Measurements from ENCODE around the gene RFC1.
"Not testable (repeated sequence)": the region's sequence is repeated elsewhere in the genome, so short reads cannot be mapped to it uniquely, and the experiment has no call there.

The RFC1 gene

DNA sequence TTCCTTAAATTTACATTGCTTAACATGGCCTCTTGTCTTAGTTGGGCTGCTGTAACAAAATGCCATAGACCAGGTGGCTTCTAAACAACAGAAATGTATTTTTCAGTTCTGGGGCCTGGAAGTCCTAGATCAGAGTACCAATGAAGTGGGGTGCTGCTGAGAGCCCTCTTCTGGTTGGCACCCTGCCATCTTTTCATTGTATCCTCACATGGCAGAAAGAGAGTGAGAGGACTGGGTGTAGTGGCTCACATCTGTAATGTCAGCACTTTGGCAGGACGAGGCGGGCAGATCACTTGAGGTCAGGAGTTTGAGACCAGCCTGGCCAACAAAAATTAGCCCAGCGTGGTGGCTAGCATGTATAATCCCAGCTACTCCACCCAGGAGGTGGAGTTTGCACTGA, 28.5 kb upstream of the RFC1 start:
- no peak overlapping the region for H3K4me3 ChIP-seq (ENCODE audit: low read length)
- TF ChIP-seq, protein P1, sequence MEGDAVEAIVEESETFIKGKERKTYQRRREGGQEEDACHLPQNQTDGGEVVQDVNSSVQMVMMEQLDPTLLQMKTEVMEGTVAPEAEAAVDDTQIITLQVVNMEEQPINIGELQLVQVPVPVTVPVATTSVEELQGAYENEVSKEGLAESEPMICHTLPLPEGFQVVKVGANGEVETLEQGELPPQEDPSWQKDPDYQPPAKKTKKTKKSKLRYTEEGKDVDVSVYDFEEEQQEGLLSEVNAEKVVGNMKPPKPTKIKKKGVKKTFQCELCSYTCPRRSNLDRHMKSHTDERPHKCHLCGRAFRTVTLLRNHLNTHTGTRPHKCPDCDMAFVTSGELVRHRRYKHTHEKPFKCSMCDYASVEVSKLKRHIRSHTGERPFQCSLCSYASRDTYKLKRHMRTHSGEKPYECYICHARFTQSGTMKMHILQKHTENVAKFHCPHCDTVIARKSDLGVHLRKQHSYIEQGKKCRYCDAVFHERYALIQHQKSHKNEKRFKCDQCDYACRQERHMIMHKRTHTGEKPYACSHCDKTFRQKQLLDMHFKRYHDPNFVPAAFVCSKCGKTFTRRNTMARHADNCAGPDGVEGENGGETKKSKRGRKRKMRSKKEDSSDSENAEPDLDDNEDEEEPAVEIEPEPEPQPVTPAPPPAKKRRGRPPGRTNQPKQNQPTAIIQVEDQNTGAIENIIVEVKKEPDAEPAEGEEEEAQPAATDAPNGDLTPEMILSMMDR (IDR thresholded peaks at IDR 0.05; ENCODE audit: insufficient read depth, low read depth, low read length, missing control alignments) = no peak
- DNase-seq (ENCODE audit: low read depth) = no peak

DNA sequence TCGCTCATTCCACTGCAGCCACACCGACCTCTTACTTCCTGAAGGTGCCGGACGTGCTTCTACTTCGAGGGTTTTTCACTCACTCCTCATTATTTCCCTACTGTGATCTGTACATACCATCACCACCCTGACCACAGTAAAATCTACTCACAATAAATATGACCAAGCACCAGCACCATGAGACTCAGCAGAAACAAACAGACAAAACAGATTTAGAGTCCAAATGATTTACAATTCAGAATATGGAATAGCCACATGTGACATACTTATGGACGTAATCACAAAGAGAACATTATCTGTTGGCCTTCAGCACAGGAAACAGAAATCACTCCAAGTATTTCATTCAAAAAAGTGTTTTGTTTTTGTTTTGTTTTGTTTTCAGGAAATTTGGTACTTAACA, 24.4 kb upstream of the RFC1 start:
- DNase-seq (ENCODE audit: low read depth) = no peak
- H3K4me3 ChIP-seq (ENCODE audit: low read length) = no peak overlapping the region
- TF ChIP-seq, protein P1 (IDR thresholded peaks at IDR 0.05; ENCODE audit: insufficient read depth, low read depth, low read length, missing control alignments) = no peak

DNA sequence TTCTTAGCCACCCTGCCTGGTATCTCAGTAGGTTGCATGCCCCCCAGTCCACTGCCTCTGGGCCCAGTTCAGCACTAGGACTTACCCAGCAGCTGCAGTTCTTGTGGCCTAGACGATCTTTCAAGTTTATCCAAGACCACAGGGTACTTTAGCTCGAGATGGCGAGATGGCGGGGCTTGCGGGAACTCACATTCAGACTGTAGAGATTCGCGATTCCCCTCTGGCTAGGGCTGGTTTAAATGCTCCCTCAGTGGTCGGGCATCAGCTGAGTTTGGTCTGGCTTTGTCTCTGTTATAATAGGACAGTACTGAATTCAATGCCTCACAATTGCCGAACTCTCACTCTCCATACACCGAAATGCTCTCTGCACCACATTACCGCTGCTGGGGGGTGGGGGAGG, 18.4 kb upstream of the RFC1 start:
- no peak overlapping the region for H3K4me3 ChIP-seq (ENCODE audit: low read length)
- TF ChIP-seq, protein P1 (IDR thresholded peaks at IDR 0.05; ENCODE audit: insufficient read depth, low read depth, low read length, missing control alignments) = no peak
- DNase-seq (ENCODE audit: low read depth) = no peak

DNA sequence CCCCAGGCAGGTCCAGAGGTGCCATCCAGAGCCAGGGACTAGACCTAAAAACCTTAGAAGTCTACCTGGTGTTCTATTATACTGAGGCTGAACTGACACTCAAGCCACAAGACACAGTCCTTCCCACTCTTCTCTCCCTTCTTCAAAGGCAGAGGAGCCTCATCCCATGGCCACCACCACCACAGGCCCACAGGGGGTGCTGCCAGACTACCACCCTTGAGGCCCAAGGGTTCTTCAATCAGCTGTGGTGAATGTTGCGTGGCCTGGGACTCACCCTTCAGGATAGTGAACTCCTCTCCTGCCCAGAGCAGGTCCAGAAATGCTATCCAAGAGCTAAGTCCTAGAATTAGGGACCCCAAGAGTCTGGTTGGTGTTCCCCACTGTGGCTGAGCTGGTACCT, 17.5 kb upstream of the RFC1 start:
- DNase-seq (ENCODE audit: low read depth) = no peak
- H3K4me3 ChIP-seq (ENCODE audit: low read length) = no peak overlapping the region
- TF ChIP-seq, protein P1 (IDR thresholded peaks at IDR 0.05; ENCODE audit: insufficient read depth, low read depth, low read length, missing control alignments) = no peak

DNA sequence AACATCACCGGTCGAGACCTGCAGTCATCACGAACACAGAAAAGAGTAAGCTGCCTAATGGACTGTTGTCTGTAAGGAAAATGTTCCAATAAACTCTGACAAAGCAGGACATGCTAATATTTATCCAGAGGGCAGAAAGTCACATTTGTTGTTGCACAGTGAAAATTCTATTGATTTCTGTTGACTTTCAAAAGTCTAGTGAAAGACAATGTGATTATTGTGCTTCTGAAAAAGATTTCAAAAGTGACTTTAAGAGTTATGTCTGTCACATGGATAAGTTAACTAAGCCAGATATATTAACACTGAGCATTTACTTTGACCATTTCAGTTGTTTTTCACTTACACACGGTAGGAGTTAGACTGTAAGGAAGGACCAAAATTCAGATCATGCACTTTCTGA, 9.3 kb upstream of the RFC1 start:
- no peak for DNase-seq (ENCODE audit: low read depth)

DNA sequence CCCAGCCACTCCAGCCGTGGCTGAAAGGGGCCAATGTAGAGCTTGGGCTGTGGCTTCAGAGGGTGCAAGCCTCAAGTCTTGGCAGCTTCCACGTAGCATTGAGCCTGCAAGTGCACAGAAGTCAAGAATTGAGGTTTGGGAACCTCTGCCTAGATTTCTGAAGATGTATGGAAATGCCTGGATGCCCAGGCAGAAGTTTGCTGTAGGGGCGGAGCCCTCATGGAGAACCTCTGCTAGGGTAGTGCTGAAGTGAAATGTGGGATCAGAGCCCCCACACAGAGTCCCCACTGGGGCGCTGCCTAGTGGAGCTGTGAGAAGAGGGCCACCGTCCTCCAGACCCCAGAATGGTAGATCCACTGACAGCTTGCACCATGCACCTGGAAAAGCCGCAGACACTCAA, 5.0 kb upstream of the RFC1 start:
- not testable (repeated sequence) for DNase-seq (ENCODE audit: low read depth); H3K4me3 ChIP-seq (ENCODE audit: low read length)

More for the DNA sequence above, 9.3 kb upstream of the RFC1 start:
- TF ChIP-seq, protein P1 (IDR thresholded peaks at IDR 0.05; ENCODE audit: insufficient read depth, low read depth, low read length, missing control alignments) = no peak
- H3K4me3 ChIP-seq (ENCODE audit: low read length) = no peak overlapping the region

DNA sequence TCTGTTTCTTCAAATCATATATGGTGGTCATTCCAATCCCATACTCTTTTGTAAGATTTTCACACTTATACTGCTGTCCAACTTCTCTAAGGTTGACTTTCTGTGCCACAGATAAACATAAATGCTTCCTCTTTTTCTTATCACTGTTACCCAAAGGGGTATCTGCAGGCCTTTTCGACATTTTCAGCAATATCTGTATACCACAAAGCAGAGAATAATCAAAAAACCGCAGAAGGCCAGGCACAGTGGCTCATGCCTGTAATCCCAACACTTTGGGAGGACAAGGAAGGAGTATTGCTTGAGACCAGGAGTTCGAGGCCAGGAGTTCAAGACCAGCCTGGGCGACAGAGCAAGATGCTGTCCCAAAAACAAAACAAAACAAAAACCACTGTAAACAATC, 3.1 kb upstream of the RFC1 start:
- DNase-seq (ENCODE audit: low read depth) = no peak
- TF ChIP-seq, protein P1 (IDR thresholded peaks at IDR 0.05; ENCODE audit: insufficient read depth, low read depth, low read length, missing control alignments) = no peak

DNA sequence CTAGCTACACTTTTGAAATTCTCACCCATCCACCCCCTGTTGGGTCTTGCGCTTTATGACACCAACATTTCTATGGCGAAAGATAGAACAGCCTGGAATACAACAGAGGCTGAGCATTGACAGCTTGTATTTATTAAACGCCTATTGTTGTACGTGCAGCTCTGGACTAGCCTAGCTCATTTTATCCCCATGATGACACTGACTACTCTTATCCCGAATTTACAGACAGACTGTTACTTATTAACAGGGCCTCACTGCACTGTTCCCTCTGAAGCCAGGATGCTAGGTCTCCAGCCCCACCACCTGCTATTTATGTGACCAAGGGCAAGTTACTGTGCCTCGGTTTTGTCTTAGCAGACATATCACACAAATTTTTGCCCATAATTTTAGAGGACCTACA, 1.0 kb upstream of the RFC1 start:
- DNase-seq (ENCODE audit: low read depth) = no peak
- TF ChIP-seq, protein P1 (IDR thresholded peaks at IDR 0.05; ENCODE audit: insufficient read depth, low read depth, low read length, missing control alignments) = no peak
- H3K4me3 ChIP-seq (ENCODE audit: low read length) = no peak overlapping the region

More for the DNA sequence above, 3.1 kb upstream of the RFC1 start:
- no peak overlapping the region for H3K4me3 ChIP-seq (ENCODE audit: low read length)

Data from epithelial cell of esophagus (primary cell).